ENCODE measurements around the gene RYR3.

The RYR3 gene

GRCh38 chr15:33322091-33322490 lies 11.3 kb downstream of the RYR3 start:
- DNase-seq: no peak

- DNase-seq: no peak
Measured at GRCh38 chr15:33324609-33325008, 13.8 kb downstream of the RYR3 start.

GRCh38 chr15:33326908-33327307 lies 16.1 kb downstream of the RYR3 start:
- no peak for DNase-seq

GRCh38 chr15:33328106-33328505 lies 17.3 kb downstream of the RYR3 start:
- no peak for DNase-seq

GRCh38 chr15:33329457-33329856 lies 18.7 kb downstream of the RYR3 start:
- DNase-seq: no peak

DNA sequence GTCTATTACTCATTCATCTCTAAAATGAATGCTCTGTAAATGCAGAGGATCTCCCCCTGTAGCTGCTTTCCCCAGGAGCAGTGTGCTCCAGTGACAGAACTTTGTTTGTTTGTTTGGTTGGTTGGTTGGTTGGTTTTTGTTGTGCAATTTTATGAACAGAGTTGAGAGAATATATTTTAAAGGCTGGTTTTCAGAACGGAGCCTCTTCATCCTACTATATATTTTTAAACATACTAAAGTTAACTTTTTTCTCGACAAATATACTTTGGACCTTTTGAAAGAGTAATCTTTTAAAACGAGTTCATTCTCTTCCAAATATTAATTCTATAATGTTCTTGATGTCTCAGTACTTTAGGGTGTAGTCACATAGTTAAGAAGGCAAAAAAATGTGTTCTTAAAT lies 20.2 kb downstream of the RYR3 start:
- no peak for DNase-seq

DNA sequence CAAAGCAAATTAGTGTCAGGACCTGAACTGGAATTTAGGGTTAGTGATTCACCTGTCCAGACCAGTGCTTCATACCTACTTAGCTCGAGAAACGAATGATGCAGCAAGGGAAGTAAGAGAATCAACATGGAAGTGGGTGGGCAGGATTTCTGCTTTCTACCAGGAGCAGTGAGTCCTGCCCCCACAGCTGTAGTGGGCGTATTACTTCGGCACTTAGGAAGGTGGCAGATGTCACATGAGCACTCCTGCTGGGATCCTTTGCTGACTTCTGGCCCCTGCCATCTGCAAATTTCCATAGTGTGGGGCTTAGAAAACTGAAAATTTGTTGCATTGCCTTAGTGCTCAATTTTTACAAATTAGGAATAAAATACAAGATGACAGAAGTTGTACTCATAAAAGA lies 31.2 kb downstream of the RYR3 start:
- DNase-seq: no peak

GRCh38 chr15:33343275-33343674 lies 32.5 kb downstream of the RYR3 start:
- DNase-seq: no peak

GRCh38 chr15:33344111-33344510 lies 33.3 kb downstream of the RYR3 start:
- no peak for DNase-seq

- DNase-seq: no peak
Measured at GRCh38 chr15:33344530-33344929, 33.8 kb downstream of the RYR3 start.

DNA sequence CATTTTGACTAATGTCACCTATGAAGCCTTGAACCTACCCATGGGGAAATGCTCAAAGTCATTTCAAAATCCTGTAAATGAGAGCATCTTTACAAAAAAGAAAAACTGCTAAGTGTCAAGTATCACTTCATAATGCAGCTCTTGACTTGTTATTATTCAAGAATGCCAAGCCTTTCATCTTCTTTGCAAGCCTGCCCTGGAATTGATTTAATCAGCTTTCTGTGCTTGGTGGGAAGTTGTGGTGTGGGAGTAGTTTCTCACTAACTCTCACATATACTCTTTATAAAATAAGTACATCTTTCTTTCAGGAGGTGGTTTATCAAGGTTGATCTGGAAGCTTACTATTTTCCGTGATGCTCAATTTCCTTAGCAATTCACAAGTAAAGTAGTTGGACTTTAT lies 43.6 kb downstream of the RYR3 start:
- DNase-seq: no peak

DNA sequence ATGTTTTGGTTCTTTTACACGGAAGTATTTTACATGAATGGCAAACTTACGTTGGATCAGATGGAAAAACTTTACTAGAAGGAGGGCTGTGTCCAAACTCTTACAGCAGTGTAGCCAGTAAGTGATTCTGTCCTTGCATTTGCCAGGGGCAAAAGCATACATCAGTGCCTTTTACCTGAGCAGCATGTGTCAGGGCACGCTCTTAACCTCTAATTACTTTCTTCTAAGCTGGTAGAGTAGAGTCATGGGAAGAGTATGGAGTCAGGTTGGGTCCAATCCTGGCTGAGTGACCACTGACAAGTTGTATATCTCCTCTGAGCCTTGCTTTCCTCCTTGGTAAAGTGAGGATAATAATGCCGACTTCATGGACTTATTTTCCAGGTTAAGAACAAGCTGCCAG lies 47.1 kb downstream of the RYR3 start:
- no peak for DNase-seq

DNA sequence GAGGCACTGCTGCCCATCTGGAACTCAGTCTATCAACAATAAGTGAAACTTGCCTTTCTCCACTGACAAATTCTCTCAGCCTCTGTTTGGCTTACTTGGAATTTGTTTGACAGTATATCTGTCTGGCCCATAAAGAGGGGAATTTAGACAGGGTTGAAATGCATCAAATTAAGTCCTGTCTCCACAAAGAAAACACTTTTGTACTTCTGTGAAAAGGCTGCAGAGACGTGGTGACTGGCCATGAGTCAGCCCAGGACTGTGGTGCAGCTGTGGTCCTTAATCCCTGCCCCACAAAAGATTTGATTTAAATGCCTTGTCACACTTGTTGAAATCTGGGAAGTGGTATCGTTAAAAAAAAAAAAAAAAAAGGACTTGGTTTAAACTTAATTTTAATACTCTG lies 47.5 kb downstream of the RYR3 start:
- no peak for DNase-seq

GRCh38 chr15:33360886-33361285 lies 50.1 kb downstream of the RYR3 start:
- DNase-seq: no peak

GRCh38 chr15:33369941-33370622 lies 59.3 kb downstream of the RYR3 start:
- DNase-seq: no peak

- DNase-seq: no peak
Measured at GRCh38 chr15:33370623-33371020, 59.9 kb downstream of the RYR3 start.

GRCh38 chr15:33371159-33371558 lies 60.4 kb downstream of the RYR3 start:
- no peak for DNase-seq

- no peak for DNase-seq
Measured at GRCh38 chr15:33374226-33374914, 63.6 kb downstream of the RYR3 start.

- no peak for DNase-seq
Measured at GRCh38 chr15:33375236-33375635, 64.5 kb downstream of the RYR3 start.

DNA sequence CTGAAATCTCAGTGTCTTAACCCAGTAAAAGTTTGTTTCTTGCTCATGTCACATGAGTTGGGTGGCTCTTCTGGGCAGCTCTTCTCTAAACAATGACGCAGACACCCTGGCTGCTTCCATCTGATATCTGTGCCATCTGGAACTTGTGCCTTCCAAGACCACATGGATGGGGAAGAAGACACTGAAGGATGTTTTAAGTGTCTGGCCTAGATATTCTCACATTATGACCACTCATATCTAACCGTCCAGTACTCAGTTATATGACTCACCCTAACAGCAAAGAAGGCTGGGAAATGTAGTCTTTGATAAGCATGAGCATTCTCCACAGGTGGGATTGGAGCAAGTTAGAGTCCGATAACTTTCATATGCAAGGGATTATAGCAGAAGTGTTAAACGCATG lies 66.4 kb downstream of the RYR3 start:
- no peak for DNase-seq

DNA sequence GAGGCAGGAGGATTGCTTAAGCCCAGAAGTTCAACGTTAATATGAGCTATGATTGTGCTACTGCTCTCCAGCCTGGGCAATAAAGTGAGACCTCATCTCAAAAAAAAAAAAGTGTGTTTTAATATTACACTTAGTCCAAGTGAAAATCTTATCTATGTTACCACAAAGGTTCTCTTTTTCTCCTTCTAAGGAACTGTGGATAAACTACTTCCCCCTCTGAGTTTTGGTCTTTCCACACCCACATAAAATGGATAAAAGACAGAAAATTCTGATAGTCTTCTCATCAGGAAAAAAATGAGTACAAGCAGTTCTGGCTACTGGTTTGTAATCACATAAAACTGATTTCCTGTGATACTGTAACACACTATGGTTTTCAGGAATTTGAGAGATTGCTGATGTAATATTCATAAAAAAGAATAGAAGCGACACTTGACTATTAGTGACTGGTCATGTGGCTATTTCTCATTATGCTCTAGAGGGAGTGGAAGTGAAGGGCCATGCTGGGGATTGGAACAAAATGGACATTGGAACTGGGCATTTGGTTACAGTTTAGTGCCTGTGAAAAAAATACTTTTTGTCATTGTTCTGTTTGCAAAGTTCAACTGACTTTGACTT lies 68.2 kb downstream of the RYR3 start:
- no peak for DNase-seq

DNA sequence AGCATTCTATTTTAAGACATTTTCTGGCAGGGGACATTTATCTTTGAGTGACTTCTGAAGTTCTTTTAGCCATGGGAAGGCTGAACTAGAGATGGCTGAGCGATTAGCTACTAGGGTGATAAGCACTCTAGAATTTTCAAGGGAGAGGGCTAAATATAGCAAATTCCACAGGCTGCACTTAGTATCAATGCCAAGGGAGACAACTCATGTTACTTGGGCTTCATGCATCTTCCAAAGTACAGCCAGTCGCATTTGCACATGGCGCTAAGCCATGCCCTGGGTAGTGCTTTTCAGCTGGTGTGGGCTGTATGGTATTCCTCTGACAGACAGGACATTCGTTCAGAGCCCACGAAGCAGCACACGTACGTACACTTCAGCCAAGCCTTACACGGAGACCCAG lies 69.6 kb downstream of the RYR3 start:
- DNase-seq: no peak

DNA sequence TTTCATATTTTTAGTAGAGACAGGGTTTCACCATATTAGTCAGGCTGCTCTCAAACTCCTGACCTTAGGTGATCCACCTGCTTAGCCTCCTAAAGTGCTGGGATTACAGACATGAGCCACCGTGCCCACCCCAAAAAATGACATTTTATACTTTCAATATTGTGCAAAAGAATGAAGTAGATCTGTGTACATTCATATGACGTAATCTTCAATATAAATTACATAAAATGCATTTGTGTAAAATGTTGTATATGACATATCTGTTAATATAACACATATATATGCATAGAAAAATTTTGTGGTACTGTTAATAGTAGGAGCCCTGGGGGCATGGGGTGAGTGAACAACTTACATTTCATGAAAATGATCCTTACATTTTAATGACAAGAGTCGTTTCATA lies 71.7 kb downstream of the RYR3 start:
- no peak for DNase-seq

DNA sequence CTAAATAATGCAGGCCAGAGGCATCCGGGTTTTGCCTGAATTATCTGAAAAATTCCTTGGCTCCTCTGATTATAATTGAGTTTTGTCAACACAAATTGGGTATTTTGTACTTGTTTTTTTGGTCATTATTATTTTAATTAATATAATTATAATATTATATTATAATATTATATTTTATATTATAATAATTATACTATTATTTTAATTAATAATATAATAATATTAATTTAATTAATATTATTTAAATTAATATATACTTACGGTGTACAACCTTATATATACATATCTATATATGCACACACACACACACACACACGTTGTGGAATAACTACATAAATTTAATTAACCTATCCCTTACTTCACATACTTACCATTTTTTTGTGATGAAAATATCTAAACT lies 73.5 kb downstream of the RYR3 start:
- DNase-seq: no peak

GRCh38 chr15:33392453-33392852 lies 81.7 kb downstream of the RYR3 start:
- no peak for DNase-seq
